NCI-H82 (cell line): ENCODE measurements around the gene CST11.

Experiments
- DNase-seq: peaks from one replicate; lab custom pipeline; 2025; lab: John Stamatoyannopoulos, UW

Gene CST11

DNA sequence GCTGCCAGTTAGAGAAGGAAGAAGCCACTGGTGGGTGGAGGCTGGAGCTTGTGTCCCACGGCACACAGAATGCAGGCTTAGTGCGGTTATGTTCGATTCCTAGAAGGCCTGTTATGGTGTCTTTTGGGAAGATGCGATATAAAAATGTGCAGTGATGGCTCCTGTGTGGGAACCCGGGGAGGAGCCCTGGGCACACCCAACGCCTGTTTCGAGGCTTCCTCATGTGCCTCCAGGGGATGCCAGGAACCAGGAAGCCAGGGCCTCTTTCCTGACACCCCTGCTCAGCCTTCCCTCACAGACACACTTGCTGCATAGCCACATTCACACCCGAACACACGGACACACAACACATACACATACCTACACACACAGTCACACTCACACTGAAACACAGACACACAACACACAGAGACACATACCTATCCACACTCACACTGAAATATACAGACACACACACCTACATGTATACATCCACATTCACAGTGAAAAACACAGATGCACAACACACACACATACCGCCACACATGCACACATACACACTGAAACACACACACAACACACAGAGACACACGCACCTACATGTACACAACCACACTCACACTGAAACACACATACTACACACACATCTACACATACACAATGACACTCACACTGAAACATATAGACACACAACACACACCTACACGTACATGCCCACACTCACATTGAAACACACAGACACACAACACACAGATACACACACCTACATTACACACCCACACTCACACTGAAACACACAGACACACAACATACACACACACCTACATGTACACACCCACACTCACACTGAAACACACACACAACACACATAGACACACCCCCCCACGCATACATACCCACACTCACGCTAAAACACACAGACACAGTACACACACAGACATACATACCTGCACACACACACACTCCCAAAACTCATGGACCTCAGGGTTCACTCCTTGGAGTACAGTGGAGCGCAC, 1.2 kb upstream of the CST11 start:
- no peak for DNase-seq

DNA sequence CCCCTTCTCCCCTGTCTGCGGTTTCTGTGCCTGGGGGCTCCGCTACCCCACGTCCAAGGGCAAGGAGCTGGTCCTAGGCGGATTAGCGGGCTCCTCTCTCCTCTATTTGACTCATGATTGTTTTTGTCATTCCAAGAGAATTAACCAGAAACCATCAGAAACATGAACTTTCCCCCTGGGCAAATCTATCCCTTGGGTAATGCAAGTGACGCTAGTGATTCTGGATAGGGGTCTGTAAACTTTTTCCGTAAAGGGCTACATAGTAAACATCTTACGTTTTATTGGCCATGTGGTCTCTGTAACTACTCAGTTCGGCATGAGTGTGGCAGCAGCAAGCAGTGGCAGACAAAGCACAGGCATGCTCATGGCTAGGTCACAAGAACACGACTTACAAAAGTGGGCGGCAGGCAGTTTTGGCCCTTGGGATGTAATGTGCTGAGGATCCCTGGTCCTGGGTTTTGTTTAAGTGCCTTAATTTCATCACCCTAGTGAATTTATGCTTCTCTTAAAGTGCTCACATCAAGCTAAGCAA, 654 bp downstream of the CST11 start:
- no peak for DNase-seq

- DNase-seq, result no peak
These were observed 1.8 kb downstream of the CST11 start for GRCh38 chr20:23450877-23451276.

GRCh38 chr20:23449421-23449820, 3.3 kb downstream of the CST11 start:
- no peak for DNase-seq

DNA sequence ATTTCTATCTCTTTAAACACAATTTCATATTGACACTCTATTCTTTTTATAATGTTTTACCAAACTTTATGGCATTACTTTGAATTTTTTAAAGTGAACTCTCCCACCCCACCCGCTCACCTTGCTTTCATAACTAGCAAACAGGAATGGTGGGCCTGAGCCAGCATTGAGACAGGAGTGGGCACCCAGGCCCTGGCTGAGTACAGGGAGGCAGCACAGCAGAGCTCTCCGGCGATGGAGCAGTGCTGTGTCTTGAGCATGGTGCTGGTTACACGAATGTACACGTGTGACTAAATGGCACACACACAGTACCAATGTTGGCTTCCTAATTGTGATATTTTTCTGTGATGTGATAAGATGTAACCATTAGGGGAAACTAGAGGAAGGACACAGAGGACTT, 4.5 kb downstream of the CST11 start:
- DNase-seq, result no peak

- peak; percentile 71 for DNase-seq
These were observed 6.2 kb downstream of the CST11 start for GRCh38 chr20:23446505-23446904.

DNA sequence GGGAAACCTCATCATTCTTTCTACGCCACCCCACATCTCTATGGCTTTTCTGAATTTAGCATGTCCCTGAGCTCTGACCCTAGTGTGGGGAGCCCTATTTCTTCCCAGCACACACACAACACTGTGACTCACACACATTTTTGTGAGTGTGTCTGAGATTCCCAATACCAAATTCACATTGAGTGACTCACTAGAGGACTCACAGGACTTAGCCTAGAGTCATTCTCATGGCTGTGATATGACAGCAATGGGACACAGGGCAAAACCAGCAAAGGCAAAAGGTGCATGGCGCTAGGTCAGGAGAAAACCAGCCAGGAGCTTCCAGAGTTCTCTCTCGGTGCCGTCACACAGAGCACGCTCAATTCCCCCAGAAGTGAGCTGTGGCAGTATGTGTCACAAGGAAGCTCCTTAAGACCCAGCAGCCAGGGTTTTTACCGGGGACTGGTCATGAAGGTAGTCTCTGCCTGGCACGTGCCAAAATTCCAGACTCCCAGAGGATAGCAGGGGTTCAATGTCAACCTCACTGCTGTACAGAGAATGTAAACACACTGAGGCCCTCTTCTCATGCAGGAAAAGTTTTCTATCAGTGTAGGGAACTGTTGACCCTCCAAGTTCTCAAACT, 7.0 kb downstream of the CST11 start:
- no peak for DNase-seq

- DNase-seq, result no peak
These were observed 7.8 kb downstream of the CST11 start for GRCh38 chr20:23444859-23445258.

DNA sequence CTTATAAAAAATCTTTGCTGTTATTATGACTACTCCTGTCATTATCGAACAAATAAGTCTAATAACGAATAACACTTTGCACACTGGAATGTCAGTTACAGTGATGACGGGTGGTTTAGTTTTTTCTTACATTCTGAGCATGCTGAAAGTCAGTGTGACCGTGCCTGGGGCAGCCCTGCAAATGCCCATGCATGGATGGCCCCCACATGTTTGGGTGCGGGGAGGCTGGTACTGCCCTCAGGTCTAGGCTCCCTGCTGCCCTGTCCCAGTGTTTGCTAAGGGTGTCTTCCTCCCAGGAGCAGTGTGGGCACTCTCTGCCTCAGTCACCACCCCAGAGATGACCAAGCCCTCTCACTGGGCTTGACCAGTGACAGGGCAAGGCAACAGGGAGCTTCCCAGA, 10.2 kb downstream of the CST11 start:
- DNase-seq, result no peak

GRCh38 chr20:23441850-23442313, 10.8 kb downstream of the CST11 start:
- DNase-seq, result peak; percentile 92

- no peak for DNase-seq
These were observed 12.7 kb downstream of the CST11 start for GRCh38 chr20:23440004-23440403.

- no peak for DNase-seq
These were observed 14.0 kb downstream of the CST11 start for GRCh38 chr20:23438661-23439060.

- DNase-seq, result no peak
These were observed 15.4 kb downstream of the CST11 start for GRCh38 chr20:23437126-23437899.

DNA sequence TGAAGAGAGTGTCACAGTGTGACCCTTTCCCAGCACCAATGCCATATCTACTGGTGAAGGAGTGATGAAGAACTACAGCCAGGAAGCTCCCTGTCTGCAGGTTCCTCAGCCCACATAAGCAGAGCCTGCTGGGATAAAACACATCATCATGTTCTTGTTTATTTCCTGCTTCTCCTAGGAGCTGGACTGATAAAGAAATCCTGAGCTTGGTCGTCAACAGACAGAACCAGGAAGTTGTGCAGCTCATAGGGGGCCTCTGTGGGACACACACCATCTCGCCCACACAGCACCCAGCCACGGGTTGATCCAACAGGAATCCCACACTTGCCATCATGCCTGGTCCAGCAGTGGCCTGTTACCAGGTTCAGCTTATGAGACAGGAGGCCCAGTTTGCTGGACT, 16.0 kb downstream of the CST11 start:
- DNase-seq, result no peak

GRCh38 chr20:23435626-23436539, 16.8 kb downstream of the CST11 start:
- no peak for DNase-seq

GRCh38 chr20:23434521-23435313, 18.0 kb downstream of the CST11 start:
- DNase-seq, result peak; percentile 84

DNA sequence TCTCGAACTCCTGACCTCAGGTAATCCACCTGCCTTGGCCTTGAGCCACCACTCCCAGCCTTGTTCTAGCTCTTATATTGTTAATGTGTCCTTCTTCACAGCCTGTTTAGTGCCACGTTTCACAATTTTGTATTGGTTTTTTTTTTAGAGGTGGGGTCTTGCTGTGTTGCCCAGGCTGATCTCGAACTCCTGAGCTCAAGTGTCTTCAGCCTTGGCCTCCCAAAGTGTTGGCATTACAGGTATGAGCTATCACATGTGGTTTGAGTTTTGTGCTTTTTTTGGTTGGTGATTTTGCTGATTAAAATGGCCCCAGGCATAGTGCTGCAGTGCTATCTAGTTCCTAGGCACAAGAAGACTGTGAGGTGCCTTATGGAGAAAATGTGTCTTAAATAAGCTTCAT, 19.0 kb downstream of the CST11 start:
- no peak for DNase-seq

DNA sequence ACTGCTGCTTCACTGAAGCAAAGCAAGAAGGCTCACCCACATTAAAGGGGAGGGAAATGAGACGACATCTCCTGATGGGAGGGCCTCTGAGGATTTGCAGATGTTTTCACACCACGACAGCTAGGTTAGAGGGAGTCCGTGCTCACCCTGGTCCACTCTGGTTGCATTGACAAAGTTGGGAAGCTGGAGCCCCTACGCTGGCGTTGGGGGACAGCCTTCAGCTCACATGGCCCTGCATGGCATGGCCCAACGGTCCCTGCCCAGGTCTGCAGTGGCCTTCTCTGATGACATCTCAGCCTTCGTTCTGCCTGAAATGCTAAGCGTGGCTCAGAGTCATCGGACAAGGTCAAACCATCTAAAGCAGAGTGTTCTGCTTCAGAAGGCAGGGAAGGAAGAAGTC, 27.5 kb downstream of the CST11 start:
- DNase-seq, result no peak

- peak; percentile 97 for DNase-seq
These were observed 31.4 kb downstream of the CST11 start, which contains the start of gene NAPB for GRCh38 chr20:23420943-23421931. NAPB (minus strand) TSS chr20:23421488; CDS start chr20:23421402, 86 bp downstream.
